NCI-H82 (cell line): Measurements from ENCODE around the gene CPVL.

Source experiments
- DNase-seq: peaks from one replicate; lab custom pipeline; 2025; lab: John Stamatoyannopoulos, UW

CPVL gene

GRCh38 chr7:29000717-29001076, 145.6 kb downstream of the CPVL start:
- no peak for DNase-seq

DNA sequence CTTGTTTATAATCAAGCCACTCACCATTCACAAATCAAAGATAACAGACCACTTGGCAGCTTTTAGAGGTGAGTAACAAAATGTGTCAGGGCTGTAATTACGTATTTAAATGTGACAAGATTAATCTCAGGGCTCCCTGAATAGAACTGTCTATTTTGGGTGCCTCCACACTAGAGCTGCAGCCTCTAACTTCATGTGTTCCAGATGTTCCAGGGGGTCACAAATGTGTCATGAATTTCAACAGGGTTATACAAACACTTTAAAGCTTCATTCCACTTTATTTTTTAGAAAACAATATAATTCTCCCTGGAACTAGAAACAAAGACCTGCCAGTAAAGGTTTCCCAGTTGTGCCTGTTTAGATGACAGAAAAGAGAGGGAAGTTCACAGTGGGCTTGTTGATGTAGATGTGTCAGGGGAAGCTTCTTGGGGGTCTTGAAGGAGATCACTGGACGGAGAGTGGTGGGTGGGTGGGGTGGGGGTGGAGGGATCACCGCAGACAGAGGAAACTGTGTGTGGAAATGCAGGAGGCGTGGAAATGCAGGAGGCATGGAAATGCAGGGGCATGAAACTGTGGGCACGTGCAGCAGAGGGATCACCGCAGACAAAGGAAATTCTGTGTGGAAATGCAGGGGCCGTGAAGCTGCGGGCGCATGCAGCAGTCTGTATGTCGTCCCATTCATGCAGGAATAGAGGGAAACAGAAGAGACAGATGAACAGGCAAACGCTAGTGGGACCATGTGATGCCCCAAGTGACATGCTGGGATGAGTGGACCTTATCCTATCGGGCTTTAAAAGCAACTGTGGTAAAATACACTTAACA, 146.2 kb downstream of the CPVL start:
- no peak for DNase-seq

GRCh38 chr7:28999427-28999826, 146.9 kb downstream of the CPVL start:
- DNase-seq = no peak

- DNase-seq = no peak
Observed at GRCh38 chr7:28998105-28998504, 148.2 kb downstream of the CPVL start.

GRCh38 chr7:28996836-28997235, 149.5 kb downstream of the CPVL start:
- DNase-seq = no peak

- no peak for DNase-seq
Observed at GRCh38 chr7:28993371-28993770, 153.0 kb downstream of the CPVL start.

DNA sequence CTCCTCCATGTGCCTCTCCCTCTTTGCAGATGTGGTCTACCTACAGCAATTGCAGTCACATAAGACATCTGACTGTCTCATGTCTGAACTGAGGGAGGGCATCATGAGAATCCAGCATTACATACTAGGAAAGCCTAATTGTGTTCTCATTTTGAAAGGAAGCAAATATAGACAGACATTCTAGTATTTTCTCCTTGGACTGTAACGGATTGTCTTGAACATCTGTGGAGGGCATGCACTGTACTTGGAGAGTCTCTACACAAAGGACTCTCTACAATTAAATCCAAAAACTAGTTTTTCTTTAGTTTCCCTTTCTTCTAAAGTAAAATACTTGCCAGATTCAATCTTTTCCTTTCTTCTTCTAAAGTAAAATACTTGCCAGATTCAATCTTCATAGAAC, 153.5 kb downstream of the CPVL start:
- DNase-seq = no peak

- peak; percentile 47 for DNase-seq
Observed at GRCh38 chr7:28990200-28990960, 156.0 kb downstream of the CPVL start.

GRCh38 chr7:28989211-28989980, 156.9 kb downstream of the CPVL start:
- DNase-seq = no peak

GRCh38 chr7:28988810-28989209, 157.5 kb downstream of the CPVL start:
- DNase-seq = no peak

- DNase-seq = no peak
Observed at GRCh38 chr7:28988091-28988490, 158.2 kb downstream of the CPVL start.

GRCh38 chr7:28986765-28987110, 159.6 kb downstream of the CPVL start:
- DNase-seq = no peak

- no peak for DNase-seq
Observed at GRCh38 chr7:28986028-28986764, 160.1 kb downstream of the CPVL start.

DNA sequence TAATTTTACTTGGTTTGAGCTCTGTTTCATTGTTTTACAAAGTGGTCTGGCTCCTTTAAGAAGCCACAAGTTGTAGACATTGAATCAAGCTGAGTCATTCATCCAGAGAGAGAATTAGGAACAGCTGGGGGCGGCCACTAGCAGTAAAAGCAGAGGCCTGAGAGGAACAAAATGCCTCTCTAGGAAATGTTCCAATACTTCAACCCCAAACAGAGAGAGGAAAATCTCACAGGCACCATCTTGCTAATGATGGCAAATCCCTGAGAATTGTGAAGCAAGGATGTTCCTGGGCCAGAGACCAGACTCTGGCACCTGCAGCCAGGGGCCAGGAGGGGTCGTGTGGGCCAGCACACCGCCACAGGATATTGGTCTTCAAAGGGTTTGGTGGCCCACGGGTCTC, 161.7 kb downstream of the CPVL start:
- DNase-seq = peak; percentile 4

- DNase-seq = no peak
Observed at GRCh38 chr7:28984217-28984616, 162.1 kb downstream of the CPVL start.

- no peak for DNase-seq
Observed at GRCh38 chr7:28983396-28984190, 162.7 kb downstream of the CPVL start.

DNA sequence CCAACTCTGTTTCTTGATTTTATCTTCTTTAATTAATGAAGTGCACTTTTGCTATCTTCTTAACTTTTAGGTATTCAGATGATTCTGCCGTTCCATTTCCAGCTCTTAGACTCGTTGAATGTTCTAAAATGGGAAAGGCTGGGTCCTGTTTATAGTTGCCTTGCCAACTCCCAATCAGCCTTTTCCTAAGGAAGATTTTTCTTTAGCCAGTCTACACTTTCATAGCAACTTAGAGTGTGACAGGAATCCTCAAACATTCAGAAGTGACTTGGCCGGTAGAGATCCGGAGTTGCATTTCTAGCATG, 165.2 kb downstream of the CPVL start:
- DNase-seq = no peak

GRCh38 chr7:28980451-28981160, 165.7 kb downstream of the CPVL start:
- peak; percentile 49 for DNase-seq

DNA sequence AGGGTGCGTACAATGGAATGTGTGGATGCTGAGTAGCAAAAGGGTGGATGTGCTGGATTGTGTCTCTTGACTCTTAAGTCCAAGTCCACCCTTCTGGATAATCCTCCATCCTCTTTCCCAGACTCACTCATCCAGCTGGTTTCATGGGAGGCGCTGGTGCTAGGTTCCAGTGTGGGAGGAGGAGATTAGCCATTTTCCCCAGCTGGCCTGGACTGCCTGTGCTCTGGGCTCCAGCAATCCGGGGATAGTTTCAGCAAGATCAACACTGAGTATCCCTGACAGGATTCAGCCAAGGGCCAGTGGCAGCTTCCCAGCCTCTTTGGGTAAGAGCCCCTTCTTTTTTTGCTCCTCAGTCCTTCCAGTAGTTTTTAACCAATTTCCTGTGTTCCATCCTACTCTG, 166.6 kb downstream of the CPVL start:
- peak; percentile 91 for DNase-seq

- DNase-seq = no peak
Observed at GRCh38 chr7:28977881-28978280, 168.5 kb downstream of the CPVL start.

GRCh38 chr7:28976022-28976421, 170.3 kb downstream of the CPVL start:
- DNase-seq = no peak
